Measurements from ENCODE around the gene C1orf232.

The C1orf232 gene

DNA sequence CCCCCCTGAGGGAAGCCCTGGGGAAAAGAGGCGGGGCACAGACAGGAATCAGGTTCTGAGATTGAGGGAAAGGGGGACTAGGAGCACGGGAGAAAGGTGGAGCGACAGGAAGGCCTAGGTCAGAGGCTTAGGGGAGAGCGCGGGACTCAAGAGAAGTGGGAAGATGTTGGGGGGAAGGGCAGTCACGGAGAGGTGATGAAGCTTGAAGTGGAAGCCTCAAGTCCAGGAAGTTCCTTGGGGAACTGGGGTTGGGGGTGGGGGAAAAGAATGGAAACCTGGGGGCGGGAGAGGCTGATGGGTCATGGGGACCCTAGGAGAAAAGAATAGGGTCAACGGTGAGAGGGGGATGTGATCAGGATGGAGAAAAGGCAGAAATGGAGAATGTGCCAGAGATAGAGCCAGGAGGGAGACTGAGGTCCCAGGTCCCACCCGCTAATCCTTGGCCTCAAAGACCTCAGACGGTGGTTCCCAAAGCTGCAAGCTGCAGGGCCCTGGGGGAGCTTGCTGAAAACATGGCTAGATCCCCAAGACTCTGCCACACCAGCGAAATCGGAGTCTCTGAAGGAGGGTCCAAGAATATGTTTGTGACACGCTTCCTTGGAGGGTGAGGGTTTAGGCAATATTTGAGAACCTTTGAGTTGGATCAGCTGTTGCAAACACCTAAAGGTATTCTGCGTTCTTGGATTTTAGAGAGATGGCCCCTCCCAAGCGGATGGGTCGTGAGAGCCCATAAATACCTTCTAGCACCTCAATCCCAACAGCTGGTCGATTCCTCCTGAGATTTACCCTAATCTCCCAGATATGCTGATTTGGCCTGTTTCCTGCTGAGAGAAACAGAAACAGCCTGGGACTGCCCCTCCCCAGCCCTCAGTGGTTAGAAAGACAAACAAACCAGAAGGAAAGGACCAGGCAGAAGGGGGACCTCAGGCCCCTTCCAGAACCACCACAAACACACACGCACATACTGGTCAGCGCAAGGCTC lies 3.6 kb downstream of the C1orf232 start:
- Histone ChIP-seq H3K36me3 (ENCODE audit: control insufficient read depth in 1 of 2, insufficient read depth in 2 of 2, low read length in 2 of 2) (no peaks in the 10 kb centered on the region), H3K4me1 (ENCODE audit: control insufficient read depth in 1 of 2, insufficient read depth in 2 of 2, low read length in 2 of 2) (peaks cover 18 to 20% of the 10 kb centered on the region in 2 donors), H3K9ac (ENCODE audit: low read depth in 1 of 2, low read length in 2 of 2) (no peak overlapping the region), H3K27me3 (ENCODE audit: control insufficient read depth in 1 of 2, insufficient read depth in 2 of 2, low read length in 2 of 2) (peaks cover 11 to 16% of the 10 kb centered on the region in 2 donors), H3K4me3 (ENCODE audit: low read depth in 1 of 2, low read length in 2 of 2) (no peak overlapping the region), H3K27ac (ENCODE audit: low read depth, low read length) (no peak overlapping the region), H3K9me3 (ENCODE audit: control insufficient read depth in 1 of 2, low read length in 2 of 2) (no peaks in the 10 kb centered on the region)

DNA sequence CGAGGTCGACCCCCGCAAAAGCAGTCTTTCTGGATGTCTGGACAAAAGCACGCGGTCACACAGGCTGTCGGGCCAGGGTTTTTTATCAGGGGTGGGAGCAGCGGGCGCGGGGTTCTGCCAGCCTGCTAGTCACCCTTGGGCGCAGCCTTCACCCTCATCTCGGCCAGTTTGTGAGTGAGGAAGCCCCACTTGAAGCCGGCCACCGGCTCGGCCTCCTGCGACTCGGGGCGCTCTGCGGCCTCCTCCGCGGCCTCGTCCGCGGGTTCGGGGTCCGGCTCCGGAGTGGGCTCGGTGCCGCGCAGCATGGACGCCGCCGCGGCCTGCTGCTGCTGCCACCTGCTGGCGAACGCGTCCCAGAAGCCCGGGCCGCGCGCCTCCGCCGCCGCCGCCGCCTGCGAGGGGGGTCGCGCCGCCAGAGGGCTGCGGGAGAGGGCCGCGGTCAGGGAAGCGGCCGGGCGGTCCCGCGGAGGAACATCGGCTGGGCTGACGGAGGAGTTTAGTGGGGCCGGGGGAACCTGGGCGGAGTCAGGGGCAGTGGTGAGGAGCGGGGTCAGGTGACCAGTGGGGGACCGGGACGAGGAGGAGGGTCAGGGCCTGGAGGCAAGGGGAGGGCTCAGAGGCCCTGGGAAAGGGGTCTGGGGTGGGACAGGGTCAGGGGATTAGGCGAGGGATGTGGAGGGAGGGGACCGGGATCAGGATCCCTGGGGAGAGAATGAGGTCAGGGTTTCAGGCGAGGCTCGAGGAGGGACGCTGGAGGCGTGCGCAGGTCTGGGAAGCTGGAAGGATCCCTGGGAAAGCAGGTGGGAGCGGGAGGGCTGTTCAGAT lies 4.5 kb downstream of the C1orf232 start:
- Histone ChIP-seq H3K27ac (ENCODE audit: low read depth, low read length) (no peak overlapping the region), H3K9ac (ENCODE audit: low read depth in 1 of 2, low read length in 2 of 2) (no peak overlapping the region), H3K4me1 (ENCODE audit: control insufficient read depth in 1 of 2, insufficient read depth in 2 of 2, low read length in 2 of 2) (peaks cover 14% of the 10 kb centered on the region in 2 donors), H3K36me3 (ENCODE audit: control insufficient read depth in 1 of 2, insufficient read depth in 2 of 2, low read length in 2 of 2) (no peaks in the 10 kb centered on the region), H3K9me3 (ENCODE audit: control insufficient read depth in 1 of 2, low read length in 2 of 2) (no peaks in the 10 kb centered on the region), H3K4me3 (ENCODE audit: low read depth in 1 of 2, low read length in 2 of 2) (peak overlapping the region; percentile 46 to 53), H3K27me3 (ENCODE audit: control insufficient read depth in 1 of 2, insufficient read depth in 2 of 2, low read length in 2 of 2) (peaks cover 11 to 19% of the 10 kb centered on the region in 2 donors)

- Histone ChIP-seq H3K4me1 (ENCODE audit: control insufficient read depth in 1 of 2, insufficient read depth in 2 of 2, low read length in 2 of 2) (peaks cover 12 to 14% of the 10 kb centered on the region in 2 donors), H3K9ac (ENCODE audit: low read depth in 1 of 2, low read length in 2 of 2) (no peak overlapping the region), H3K4me3 (ENCODE audit: low read depth in 1 of 2, low read length in 2 of 2) (peak overlapping the region; percentile 46 to 53)
Observed at GRCh38 chr1:26163684-26164035, 5.1 kb downstream of the C1orf232 start.

GRCh38 chr1:26162220-26162709 lies 6.5 kb downstream of the C1orf232 start:
- no peaks in the 10 kb centered on the region for H3K9me3 ChIP-seq (ENCODE audit: control insufficient read depth in 1 of 2, low read length in 2 of 2)
- no peak overlapping the region for H3K9ac ChIP-seq (ENCODE audit: low read depth in 1 of 2, low read length in 2 of 2)
- peaks cover 12 to 14% of the 10 kb centered on the region in 2 donors for H3K4me1 ChIP-seq (ENCODE audit: control insufficient read depth in 1 of 2, insufficient read depth in 2 of 2, low read length in 2 of 2)
- peak overlapping the region; percentile 55 to 61 for H3K4me3 ChIP-seq (ENCODE audit: low read depth in 1 of 2, low read length in 2 of 2)
- H3K27ac ChIP-seq (ENCODE audit: low read depth, low read length): no peak overlapping the region
- H3K36me3 ChIP-seq (ENCODE audit: control insufficient read depth in 1 of 2, insufficient read depth in 2 of 2, low read length in 2 of 2): no peaks in the 10 kb centered on the region
- peaks cover 17 to 32% of the 10 kb centered on the region in 2 donors for H3K27me3 ChIP-seq (ENCODE audit: control insufficient read depth in 1 of 2, insufficient read depth in 2 of 2, low read length in 2 of 2)

More at GRCh38 chr1:26163684-26164035, 5.1 kb downstream of the C1orf232 start:
- Histone ChIP-seq H3K27me3 (ENCODE audit: control insufficient read depth in 1 of 2, insufficient read depth in 2 of 2, low read length in 2 of 2) (peaks cover 11 to 22% of the 10 kb centered on the region in 2 donors), H3K27ac (ENCODE audit: low read depth, low read length) (no peak overlapping the region), H3K9me3 (ENCODE audit: control insufficient read depth in 1 of 2, low read length in 2 of 2) (no peaks in the 10 kb centered on the region), H3K36me3 (ENCODE audit: control insufficient read depth in 1 of 2, insufficient read depth in 2 of 2, low read length in 2 of 2) (no peaks in the 10 kb centered on the region)

- Histone ChIP-seq H3K27me3 (ENCODE audit: control insufficient read depth in 1 of 2, insufficient read depth in 2 of 2, low read length in 2 of 2) (peaks cover 17 to 36% of the 10 kb centered on the region in 2 donors), H3K9ac (ENCODE audit: low read depth in 1 of 2, low read length in 2 of 2) (no peak overlapping the region), H3K36me3 (ENCODE audit: control insufficient read depth in 1 of 2, insufficient read depth in 2 of 2, low read length in 2 of 2) (no peaks in the 10 kb centered on the region), H3K4me3 (ENCODE audit: low read depth in 1 of 2, low read length in 2 of 2) (peak overlapping the region; percentile 55 to 61), H3K9me3 (ENCODE audit: control insufficient read depth in 1 of 2, low read length in 2 of 2) (no peaks in the 10 kb centered on the region), H3K4me1 (ENCODE audit: control insufficient read depth in 1 of 2, insufficient read depth in 2 of 2, low read length in 2 of 2) (peaks cover 12 to 14% of the 10 kb centered on the region in 2 donors), H3K27ac (ENCODE audit: low read depth, low read length) (no peak overlapping the region)
Observed at GRCh38 chr1:26161415-26162219, 7.1 kb downstream of the C1orf232 start.

- no peak overlapping the region for H3K9ac ChIP-seq (ENCODE audit: low read depth in 1 of 2, low read length in 2 of 2)
- H3K4me3 ChIP-seq (ENCODE audit: low read depth in 1 of 2, low read length in 2 of 2): peak overlapping the region; percentile 54 to 61
- H3K27ac ChIP-seq (ENCODE audit: low read depth, low read length): no peak overlapping the region
- H3K9me3 ChIP-seq (ENCODE audit: control insufficient read depth in 1 of 2, low read length in 2 of 2): no peaks in the 10 kb centered on the region
- H3K36me3 ChIP-seq (ENCODE audit: control insufficient read depth in 1 of 2, insufficient read depth in 2 of 2, low read length in 2 of 2): no peaks in the 10 kb centered on the region
- H3K27me3 ChIP-seq (ENCODE audit: control insufficient read depth in 1 of 2, insufficient read depth in 2 of 2, low read length in 2 of 2): peaks cover 24 to 42% of the 10 kb centered on the region in 2 donors
- H3K4me1 ChIP-seq (ENCODE audit: control insufficient read depth in 1 of 2, insufficient read depth in 2 of 2, low read length in 2 of 2): peaks cover 12 to 14% of the 10 kb centered on the region in 2 donors
Observed at GRCh38 chr1:26160527-26161414, 8.0 kb downstream of the C1orf232 start.

DNA sequence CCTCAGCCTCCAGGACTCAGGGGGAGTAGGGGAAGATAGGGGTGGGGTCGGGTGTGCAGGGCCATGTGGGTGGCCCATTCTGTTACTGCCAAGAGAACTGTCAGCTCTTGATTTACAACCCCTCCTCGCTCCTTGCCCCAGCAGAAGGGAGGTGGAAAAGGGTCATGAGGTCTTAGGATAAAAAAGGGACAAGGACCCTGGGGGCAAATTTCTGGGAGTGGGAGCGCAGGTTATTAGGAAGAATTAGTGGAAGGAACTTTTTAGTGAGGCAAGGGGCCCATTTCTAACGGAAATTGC lies 9.1 kb downstream of the C1orf232 start:
- H3K4me1 ChIP-seq (ENCODE audit: control insufficient read depth in 1 of 2, insufficient read depth in 2 of 2, low read length in 2 of 2): peaks cover 11 to 14% of the 10 kb centered on the region in 2 donors
- H3K27me3 ChIP-seq (ENCODE audit: control insufficient read depth in 1 of 2, insufficient read depth in 2 of 2, low read length in 2 of 2): peaks cover 35 to 46% of the 10 kb centered on the region in 2 donors
- H3K27ac ChIP-seq (ENCODE audit: low read depth, low read length): no peak overlapping the region
- H3K36me3 ChIP-seq (ENCODE audit: control insufficient read depth in 1 of 2, insufficient read depth in 2 of 2, low read length in 2 of 2): no peaks in the 10 kb centered on the region
- H3K9ac ChIP-seq (ENCODE audit: low read depth in 1 of 2, low read length in 2 of 2): no peak overlapping the region
- H3K4me3 ChIP-seq (ENCODE audit: low read depth in 1 of 2, low read length in 2 of 2): no peak overlapping the region
- H3K9me3 ChIP-seq (ENCODE audit: control insufficient read depth in 1 of 2, low read length in 2 of 2): no peaks in the 10 kb centered on the region

DNA sequence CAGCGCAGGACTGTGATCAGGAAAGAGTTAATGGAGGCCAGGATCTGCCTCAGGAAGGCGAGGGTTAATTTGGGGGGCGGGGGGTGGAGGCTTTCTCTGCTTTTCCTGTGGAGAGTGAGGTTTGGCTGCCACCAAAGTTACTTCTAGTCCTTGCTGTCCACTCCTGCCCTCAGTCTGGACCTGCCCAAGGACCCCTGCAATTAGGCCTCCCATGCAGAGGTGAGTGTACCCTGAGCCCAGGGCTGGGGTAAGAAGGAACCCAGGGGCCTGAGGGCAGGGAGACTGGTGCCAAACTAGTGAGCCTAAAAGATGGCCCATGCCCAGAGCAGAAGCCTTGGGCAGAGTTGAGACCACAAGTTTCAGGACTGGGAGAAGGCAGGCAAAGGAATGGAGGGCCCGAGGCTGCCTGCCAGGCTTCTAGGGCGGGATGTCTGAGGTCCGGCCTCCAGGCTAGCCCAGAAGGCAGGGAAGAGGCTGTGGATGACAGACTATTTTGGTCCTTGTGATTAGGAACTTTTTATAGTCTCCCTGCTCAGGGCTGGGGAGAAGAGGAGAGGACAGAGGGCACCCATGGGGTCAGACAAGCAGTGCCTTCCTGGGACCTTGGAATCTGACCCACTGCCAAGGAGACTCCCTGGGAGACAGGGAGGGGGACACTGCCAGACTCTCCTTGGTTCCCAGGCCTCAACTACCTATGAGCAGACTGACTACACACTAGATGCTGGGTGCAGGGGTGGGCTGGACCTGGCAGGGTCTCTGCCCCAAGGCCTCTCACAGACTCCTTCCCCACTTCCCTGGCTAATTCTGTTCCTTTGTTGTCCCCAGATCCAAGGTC lies 9.6 kb downstream of the C1orf232 start, which contains the start of gene FAM110D:
FAM110D (plus strand) TSS at position 172 of the 835 bp plus-strand sequence. CDS start 2,213 bp downstream, outside the sequence.
- H3K36me3 ChIP-seq (ENCODE audit: control insufficient read depth in 1 of 2, insufficient read depth in 2 of 2, low read length in 2 of 2): no peaks in the 10 kb centered on the region
- no peaks in the 10 kb centered on the region for H3K9me3 ChIP-seq (ENCODE audit: control insufficient read depth in 1 of 2, low read length in 2 of 2)
- peak within 1 kb of the TSS in 1 of 2 donors; percentile 32 for H3K4me3 ChIP-seq (ENCODE audit: low read depth in 1 of 2, low read length in 2 of 2)
- no peak within 1 kb of the TSS for H3K27ac ChIP-seq (ENCODE audit: low read depth, low read length)
- H3K4me1 ChIP-seq (ENCODE audit: control insufficient read depth in 1 of 2, insufficient read depth in 2 of 2, low read length in 2 of 2): peaks cover 8 to 10% of the 10 kb centered on the region in 2 donors
- H3K27me3 ChIP-seq (ENCODE audit: control insufficient read depth in 1 of 2, insufficient read depth in 2 of 2, low read length in 2 of 2): peaks cover 35 to 46% of the 10 kb centered on the region in 2 donors
- no peak within 1 kb of the TSS for H3K9ac ChIP-seq (ENCODE audit: low read depth in 1 of 2, low read length in 2 of 2)

Measured in duodenal mucosa (tissue), 2 donors.